Posterior cingulate gyrus (tissue), 11 donors: ENCODE results near the gene KLHL12.

Experiments
- DNase-seq, 10 donors: peaks; one replicate each; pipeline versions ENCODE4 v3.0.0 to v3.0.0-alpha.2; 2020 to 2021; ENCODE audit warnings: mixed read lengths in 3 of 10
- intact Hi-C: fragments of 100-400 bp; cut with DNase I; formaldehyde crosslinking; loops from one replicate; pipeline ENCODE4 v1.15.1; 2023

Gene KLHL12

GRCh38 chr1:202890392-202890791 lies 36.6 kb downstream of the KLHL12 start:
- DNase-seq = no peak
- intact Hi-C loops = no loop called here

GRCh38 chr1:202888531-202889360 lies 38.3 kb downstream of the KLHL12 start, which contains the start of gene RABIF:
TSS of gene RABIF (minus strand) at chr1:202889149. CDS start at chr1:202889098, 51 bp downstream.
- intact Hi-C loops = loop anchor here (2.0 kb wide), 3 partner anchors 38 to 78 kb away; partner anchors contain the start of genes CYB5R1, KLHL12 and PCAT6
- peak; percentile 93 to 99 (median 96) for DNase-seq

- no peak for DNase-seq
- intact Hi-C loops = loop anchor here (2.0 kb wide), 3 partner anchors 39 to 79 kb away; partner anchors contain the start of genes CYB5R1, KLHL12 and PCAT6
Measured at GRCh38 chr1:202888221-202888530, 38.9 kb downstream of the KLHL12 start.

- peak in 3 of 10 donors; percentile 5 to 81 (median 31) for DNase-seq
- intact Hi-C loops = no loop called here
Measured at GRCh38 chr1:202880961-202881460, 46.0 kb downstream of the KLHL12 start.

- intact Hi-C loops = no loop called here
Measured at GRCh38 chr1:202880062-202880461, 47.0 kb downstream of the KLHL12 start.

GRCh38 chr1:202879128-202879527 lies 47.9 kb downstream of the KLHL12 start:
- intact Hi-C loops = no loop called here

More at GRCh38 chr1:202880062-202880461, 47.0 kb downstream of the KLHL12 start:
- DNase-seq = no peak

GRCh38 chr1:202873026-202873425 lies 54.0 kb downstream of the KLHL12 start:
- intact Hi-C loops = no loop called here
- no peak for DNase-seq

More at GRCh38 chr1:202879128-202879527, 47.9 kb downstream of the KLHL12 start:
- DNase-seq = no peak

GRCh38 chr1:202871367-202871766 lies 55.7 kb downstream of the KLHL12 start:
- intact Hi-C loops = no loop called here
- DNase-seq = no peak

GRCh38 chr1:202862679-202863560 lies 64.1 kb downstream of the KLHL12 start:
- intact Hi-C loops = no loop called here
- no peak for DNase-seq

- DNase-seq = peak; percentile 90 to 99 (median 94)
- intact Hi-C loops = loop anchor here (2.0 kb wide), 1 partner anchor 65 kb away; the partner anchor contains the start of gene KLHL12
Measured at GRCh38 chr1:202861420-202862132, 65.5 kb downstream of the KLHL12 start.

GRCh38 chr1:202860744-202861419 lies 66.2 kb downstream of the KLHL12 start:
- DNase-seq = peak; percentile 17 to 92 (median 45)
- intact Hi-C loops = loop anchor here (2.0 kb wide), 1 partner anchor 66 kb away; the partner anchor contains the start of gene KLHL12

- intact Hi-C loops = no loop called here
- DNase-seq = peak in 1 of 10 donors; percentile 41
Measured at GRCh38 chr1:202858789-202859414, 68.1 kb downstream of the KLHL12 start.

GRCh38 chr1:202858331-202858730 lies 68.7 kb downstream of the KLHL12 start:
- no peak for DNase-seq
- intact Hi-C loops = no loop called here

- intact Hi-C loops = no loop called here
- no peak for DNase-seq
Measured at GRCh38 chr1:202857136-202857610, 69.9 kb downstream of the KLHL12 start.

GRCh38 chr1:202856014-202856413 lies 71.0 kb downstream of the KLHL12 start:
- intact Hi-C loops = no loop called here
- DNase-seq = no peak

GRCh38 chr1:202854787-202855186 lies 72.2 kb downstream of the KLHL12 start:
- DNase-seq = no peak
- intact Hi-C loops = no loop called here

- intact Hi-C loops = no loop called here
- peak in 1 of 10 donors; percentile 35 for DNase-seq
Measured at GRCh38 chr1:202852163-202852904, 74.7 kb downstream of the KLHL12 start.
